ENCODE measurements around the gene DCDC2B. TPM values are rescaled to one million over a fixed set of nuclear protein-coding genes. Genes with fewer than 3 reads are reported as not detected.

DCDC2B gene
- total and polyA plus RNA-seq, 10 donors, result 0.03 TPM; not detected in 9

DNA sequence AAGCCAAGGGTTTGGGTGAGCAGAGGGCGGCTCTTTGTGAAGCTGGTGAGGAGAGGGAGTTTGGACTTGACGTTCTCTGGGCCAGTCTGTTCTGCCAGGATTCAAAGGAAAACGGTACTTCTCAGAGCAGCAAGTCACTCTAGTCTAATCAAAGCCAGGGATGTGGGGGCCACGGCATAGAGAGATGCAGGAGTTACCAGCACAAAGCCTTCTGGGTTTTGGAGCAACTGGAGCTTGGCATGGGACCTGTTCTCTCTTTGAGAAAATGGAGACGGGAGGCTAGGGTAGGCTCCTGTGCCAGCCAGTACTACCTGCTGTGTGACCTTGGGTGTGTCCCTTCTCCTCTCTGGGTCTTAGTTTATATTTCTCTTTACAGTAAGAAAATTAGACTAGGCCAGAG, 27.3 kb upstream of the DCDC2B start:
- peaks cover 23 to 78% (median 65%) of the 10 kb centered on the region in 6 donors for H3K4me1 ChIP-seq
- no peak for DNase-seq
- WGBS, 5 donors, result 79 to 90% (median 84%) methylated on average over 5 of the region's 5 CpGs
- H3K36me3 ChIP-seq, result peaks cover 0 to 56% (median 41%) of the 10 kb centered on the region in 6 donors
- peak overlapping the region in 4 of 8 donors; percentile 67 to 88 (median 78) for H3K4me3 ChIP-seq
- H3K27ac ChIP-seq, result peak overlapping the region in 5 of 8 donors; percentile 93 to 96 (median 94)
- intact Hi-C loops (cut with DNase I; ENCODE audit: low total_unique reads), result no loop called here
- H3K27me3 ChIP-seq (replicated peaks in 1 of 7), result no peaks in the 10 kb centered on the region
- H3K9me3 ChIP-seq, result no peaks in the 10 kb centered on the region
- TF ChIP-seq POLR2AphosphoS5 (IDR thresholded peaks at IDR 0.05), result no peak
- TF ChIP-seq POLR2A (IDR thresholded peaks at IDR 0.05), result no peak
- TF ChIP-seq, protein P1, sequence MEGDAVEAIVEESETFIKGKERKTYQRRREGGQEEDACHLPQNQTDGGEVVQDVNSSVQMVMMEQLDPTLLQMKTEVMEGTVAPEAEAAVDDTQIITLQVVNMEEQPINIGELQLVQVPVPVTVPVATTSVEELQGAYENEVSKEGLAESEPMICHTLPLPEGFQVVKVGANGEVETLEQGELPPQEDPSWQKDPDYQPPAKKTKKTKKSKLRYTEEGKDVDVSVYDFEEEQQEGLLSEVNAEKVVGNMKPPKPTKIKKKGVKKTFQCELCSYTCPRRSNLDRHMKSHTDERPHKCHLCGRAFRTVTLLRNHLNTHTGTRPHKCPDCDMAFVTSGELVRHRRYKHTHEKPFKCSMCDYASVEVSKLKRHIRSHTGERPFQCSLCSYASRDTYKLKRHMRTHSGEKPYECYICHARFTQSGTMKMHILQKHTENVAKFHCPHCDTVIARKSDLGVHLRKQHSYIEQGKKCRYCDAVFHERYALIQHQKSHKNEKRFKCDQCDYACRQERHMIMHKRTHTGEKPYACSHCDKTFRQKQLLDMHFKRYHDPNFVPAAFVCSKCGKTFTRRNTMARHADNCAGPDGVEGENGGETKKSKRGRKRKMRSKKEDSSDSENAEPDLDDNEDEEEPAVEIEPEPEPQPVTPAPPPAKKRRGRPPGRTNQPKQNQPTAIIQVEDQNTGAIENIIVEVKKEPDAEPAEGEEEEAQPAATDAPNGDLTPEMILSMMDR (IDR thresholded peaks at IDR 0.05 in 8 of 11, conservative IDR thresholded peaks at IDR 0.05 in 3 of 11), result no peak

DNA sequence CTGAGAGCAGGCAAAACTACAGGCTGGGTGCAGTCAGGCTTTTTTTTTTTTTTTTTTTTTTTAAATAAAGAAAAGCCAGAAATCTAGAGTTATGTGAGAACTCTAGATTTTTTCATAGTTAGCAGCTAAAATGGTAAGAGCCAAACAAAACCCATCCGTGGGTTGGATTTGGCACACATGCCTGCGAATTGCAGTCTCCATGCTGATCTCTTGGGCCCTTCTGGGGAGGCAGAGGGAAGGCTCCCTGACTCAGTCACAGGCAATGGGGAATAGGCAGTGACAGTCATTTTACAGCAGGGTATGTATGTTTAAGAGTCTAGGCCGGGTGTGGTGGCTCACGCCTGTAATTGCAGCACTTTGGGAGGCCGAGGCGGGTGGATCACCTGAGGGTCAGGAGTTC, 26.8 kb upstream of the DCDC2B start:
- Histone ChIP-seq H3K27me3 (replicated peaks in 1 of 7) (no peaks in the 10 kb centered on the region), H3K27ac (peak overlapping the region in 1 of 8 donors; percentile 96), H3K9me3 (no peaks in the 10 kb centered on the region), H3K4me3 (peak overlapping the region in 1 of 8 donors; percentile 80), H3K36me3 (peaks cover 0 to 61% (median 46%) of the 10 kb centered on the region in 6 donors), H3K4me1 (peaks cover 23 to 80% (median 67%) of the 10 kb centered on the region in 6 donors)
- TF ChIP-seq, protein P1 (IDR thresholded peaks at IDR 0.05 in 8 of 11, conservative IDR thresholded peaks at IDR 0.05 in 3 of 11), result no peak
- no peak for TF ChIP-seq POLR2AphosphoS5 (IDR thresholded peaks at IDR 0.05)
- no peak for TF ChIP-seq POLR2A (IDR thresholded peaks at IDR 0.05)
- 89 to 96% (median 90%) methylated on average over 6 of the region's 6 CpGs for WGBS, 5 donors
- intact Hi-C loops (cut with DNase I; ENCODE audit: low total_unique reads), result no loop called here
- no peak for DNase-seq

DNA sequence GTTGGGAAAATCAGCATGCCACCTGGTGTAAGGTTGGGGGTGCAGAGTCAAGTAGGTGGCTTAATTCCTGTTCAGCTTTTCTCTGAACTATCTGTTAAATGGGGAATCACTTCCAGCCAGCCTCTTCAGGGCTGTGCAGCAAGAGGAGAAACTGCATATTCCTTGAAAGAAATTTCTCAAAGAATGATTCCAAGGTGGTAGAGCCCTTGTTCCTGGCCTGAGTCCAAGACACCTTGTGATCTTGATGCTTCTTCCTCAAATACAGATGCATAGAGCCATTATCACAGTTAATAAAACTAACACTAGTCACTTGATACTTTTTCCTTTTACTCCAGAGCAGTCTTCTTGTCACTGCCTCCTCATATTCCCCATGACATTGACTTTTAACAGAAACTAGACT, 24.2 kb upstream of the DCDC2B start:
- H3K36me3 ChIP-seq, result peaks cover 0 to 87% (median 71%) of the 10 kb centered on the region in 6 donors
- no peak overlapping the region for H3K4me3 ChIP-seq
- no peak overlapping the region for H3K27ac ChIP-seq
- intact Hi-C loops (cut with DNase I; ENCODE audit: low total_unique reads), result no loop called here
- DNase-seq, result no peak
- TF ChIP-seq POLR2AphosphoS5 (IDR thresholded peaks at IDR 0.05) (no peak), POLR2A (IDR thresholded peaks at IDR 0.05) (no peak)
- H3K27me3 ChIP-seq (replicated peaks in 1 of 7), result no peaks in the 10 kb centered on the region
- H3K9me3 ChIP-seq, result no peaks in the 10 kb centered on the region
- H3K4me1 ChIP-seq, result peaks cover 19 to 67% (median 56%) of the 10 kb centered on the region in 6 donors

DNA sequence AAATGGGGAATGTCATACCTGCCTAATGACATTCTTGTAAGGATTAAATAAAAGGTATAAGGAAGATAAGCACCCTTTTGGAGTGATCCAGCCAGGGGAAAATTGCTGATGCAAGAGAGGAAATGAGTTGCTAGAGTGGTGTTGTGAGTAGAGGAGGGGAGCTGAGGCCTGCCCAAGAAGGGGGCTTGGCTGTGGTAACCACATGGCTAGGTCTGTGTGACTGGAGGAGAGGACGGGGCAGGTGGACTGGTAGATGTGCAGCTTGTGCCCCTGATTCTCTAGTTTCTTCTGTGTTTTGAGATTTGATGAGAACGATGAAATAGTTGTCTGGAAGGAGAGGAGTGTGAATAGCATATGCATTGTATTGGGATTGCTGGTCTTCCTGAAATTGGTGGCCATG, 22.8 kb upstream of the DCDC2B start:
- Histone ChIP-seq H3K9me3 (no peaks in the 10 kb centered on the region), H3K4me3 (no peak overlapping the region), H3K27ac (no peak overlapping the region), H3K36me3 (peaks cover 4 to 100% (median 85%) of the 10 kb centered on the region in 6 donors), H3K27me3 (replicated peaks in 1 of 7) (no peaks in the 10 kb centered on the region), H3K4me1 (peaks cover 14 to 55% (median 46%) of the 10 kb centered on the region in 6 donors)
- intact Hi-C loops (cut with DNase I; ENCODE audit: low total_unique reads), result no loop called here
- TF ChIP-seq, protein P1 (IDR thresholded peaks at IDR 0.05 in 8 of 11, conservative IDR thresholded peaks at IDR 0.05 in 3 of 11), result no peak
- TF ChIP-seq POLR2AphosphoS5 (IDR thresholded peaks at IDR 0.05) (no peak), POLR2A (IDR thresholded peaks at IDR 0.05) (no peak)
- DNase-seq, result no peak
- 85 to 97% (median 87%) methylated on average over 2 of the region's 2 CpGs for WGBS, 5 donors
